RWPE2 (cell line): Measurements from ENCODE around the gene DUSP9.
"Not testable (repeated sequence)": the region's sequence is repeated elsewhere in the genome, so short reads cannot be mapped to it uniquely, and the experiment has no call there.

Source experiments
- ATAC-seq: fragments of 200-7000 bp; cut with Tn5 transposase; 3 replicates; pipeline ENCODE4 v1.9.1; 2021; ENCODE audit warnings: low read depth
- DNase-seq: peaks from one replicate; pipeline ENCODE4 v3.0.0-alpha.2; 2020; ENCODE audit warnings: low spot score
- H3K27ac ChIP-seq: fragments of 450-650 bp; 2 replicates; pipeline ENCODE4 v1.5.1; 2017; ENCODE audit warnings: mild to moderate bottlenecking; ENCODE audit not compliant: poor library complexity, severe bottlenecking
- H3K27me3 ChIP-seq: fragments of 250-450 bp; sonication (Bioruptor Pico); 2 replicates; pipeline ENCODE4 v1.5.1; 2021; ENCODE audit warnings: mild to moderate bottlenecking, moderate library complexity; ENCODE audit not compliant: insufficient read depth, poor library complexity, severe bottlenecking
- H3K36me3 ChIP-seq: fragments of 250-450 bp; sonication (Bioruptor Pico); 2 replicates; pipeline ENCODE4 v1.5.1; 2020; ENCODE audit warnings: low read depth, mild to moderate bottlenecking, moderate library complexity
- H3K4me1 ChIP-seq: fragments of 250-450 bp; sonication (Bioruptor Pico); 2 replicates; pipeline ENCODE4 v1.5.1; 2021; ENCODE audit warnings: mild to moderate bottlenecking, moderate library complexity; ENCODE audit not compliant: insufficient read depth, poor library complexity, severe bottlenecking
- H3K4me3 ChIP-seq: fragments of 250-450 bp; sonication (Bioruptor Pico); 2 replicates; pipeline ENCODE4 v1.5.1; 2021; ENCODE audit warnings: mild to moderate bottlenecking, moderate library complexity; ENCODE audit not compliant: severe bottlenecking
- H3K9me3 ChIP-seq: fragments of 250-450 bp; sonication (Bioruptor Pico); 2 replicates; pipeline ENCODE4 v1.5.1; 2021; ENCODE audit warnings: mild to moderate bottlenecking, moderate library complexity; ENCODE audit not compliant: severe bottlenecking
- TF ChIP-seq, protein P1 (sequence below): fragments of 450-650 bp; IDR thresholded peaks from one replicate; pipeline ENCODE4 v1.5.1; 2017; ENCODE audit warnings: mild to moderate bottlenecking, moderate library complexity; ENCODE audit not compliant: poor library complexity, severe bottlenecking

Gene DUSP9

DNA sequence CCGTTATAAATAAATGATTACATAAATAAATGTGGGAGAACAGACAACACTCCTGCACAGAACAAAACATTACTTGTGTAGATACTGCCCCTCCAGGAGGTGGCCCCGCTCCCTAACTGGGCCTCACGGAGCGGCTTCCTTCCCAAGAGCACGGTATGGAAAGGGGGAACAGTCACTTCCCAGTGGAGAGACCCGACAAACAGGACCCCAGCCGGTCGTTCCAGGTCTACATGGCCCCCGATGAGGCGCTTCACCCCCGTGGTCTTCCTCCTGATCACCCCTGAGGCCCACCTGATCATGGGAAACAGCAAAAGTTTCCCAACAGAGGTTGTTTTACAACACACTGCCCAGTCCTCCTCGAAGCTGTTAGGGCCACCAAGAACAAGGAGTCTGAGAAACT, 34.2 kb downstream of the DUSP9 start:
- H3K27ac ChIP-seq = no peak overlapping the region
- ATAC-seq = no peak

DNA sequence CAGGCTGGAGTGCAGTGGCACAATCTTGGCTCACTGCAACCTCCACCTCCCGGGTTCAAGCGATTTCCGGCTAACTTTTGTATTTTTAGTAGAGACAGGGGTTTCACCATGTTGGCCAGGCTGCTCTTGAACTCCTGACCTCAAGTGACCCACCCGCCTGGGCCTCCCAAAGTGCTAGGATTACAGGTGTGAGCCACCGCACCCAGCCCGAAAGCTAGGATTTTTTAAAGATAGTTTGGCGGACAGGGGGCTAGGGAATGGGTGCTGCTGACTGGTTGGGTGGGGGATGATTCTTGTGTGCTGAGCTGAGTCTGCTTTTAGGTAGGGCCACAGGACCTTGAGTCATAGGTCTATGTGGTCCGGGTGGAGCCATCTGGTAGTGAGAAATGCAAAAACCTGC, 36.5 kb downstream of the DUSP9 start:
- not testable (repeated sequence) for H3K36me3 ChIP-seq, DNase-seq, H3K9me3 ChIP-seq, H3K4me1 ChIP-seq, ATAC-seq, H3K27me3 ChIP-seq, H3K4me3 ChIP-seq
- H3K27ac ChIP-seq = peak overlapping the region; percentile 17

More for the DNA sequence above, 34.2 kb downstream of the DUSP9 start:
- H3K36me3 ChIP-seq = no peaks in the 10 kb centered on the region
- DNase-seq = no peak
- no peaks in the 10 kb centered on the region for H3K27me3 ChIP-seq
- H3K4me1 ChIP-seq = peaks cover 3% of the 10 kb centered on the region
- no peak overlapping the region for H3K4me3 ChIP-seq
- no peaks in the 10 kb centered on the region for H3K9me3 ChIP-seq
- TF ChIP-seq, protein P1, sequence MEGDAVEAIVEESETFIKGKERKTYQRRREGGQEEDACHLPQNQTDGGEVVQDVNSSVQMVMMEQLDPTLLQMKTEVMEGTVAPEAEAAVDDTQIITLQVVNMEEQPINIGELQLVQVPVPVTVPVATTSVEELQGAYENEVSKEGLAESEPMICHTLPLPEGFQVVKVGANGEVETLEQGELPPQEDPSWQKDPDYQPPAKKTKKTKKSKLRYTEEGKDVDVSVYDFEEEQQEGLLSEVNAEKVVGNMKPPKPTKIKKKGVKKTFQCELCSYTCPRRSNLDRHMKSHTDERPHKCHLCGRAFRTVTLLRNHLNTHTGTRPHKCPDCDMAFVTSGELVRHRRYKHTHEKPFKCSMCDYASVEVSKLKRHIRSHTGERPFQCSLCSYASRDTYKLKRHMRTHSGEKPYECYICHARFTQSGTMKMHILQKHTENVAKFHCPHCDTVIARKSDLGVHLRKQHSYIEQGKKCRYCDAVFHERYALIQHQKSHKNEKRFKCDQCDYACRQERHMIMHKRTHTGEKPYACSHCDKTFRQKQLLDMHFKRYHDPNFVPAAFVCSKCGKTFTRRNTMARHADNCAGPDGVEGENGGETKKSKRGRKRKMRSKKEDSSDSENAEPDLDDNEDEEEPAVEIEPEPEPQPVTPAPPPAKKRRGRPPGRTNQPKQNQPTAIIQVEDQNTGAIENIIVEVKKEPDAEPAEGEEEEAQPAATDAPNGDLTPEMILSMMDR = no peak

DNA sequence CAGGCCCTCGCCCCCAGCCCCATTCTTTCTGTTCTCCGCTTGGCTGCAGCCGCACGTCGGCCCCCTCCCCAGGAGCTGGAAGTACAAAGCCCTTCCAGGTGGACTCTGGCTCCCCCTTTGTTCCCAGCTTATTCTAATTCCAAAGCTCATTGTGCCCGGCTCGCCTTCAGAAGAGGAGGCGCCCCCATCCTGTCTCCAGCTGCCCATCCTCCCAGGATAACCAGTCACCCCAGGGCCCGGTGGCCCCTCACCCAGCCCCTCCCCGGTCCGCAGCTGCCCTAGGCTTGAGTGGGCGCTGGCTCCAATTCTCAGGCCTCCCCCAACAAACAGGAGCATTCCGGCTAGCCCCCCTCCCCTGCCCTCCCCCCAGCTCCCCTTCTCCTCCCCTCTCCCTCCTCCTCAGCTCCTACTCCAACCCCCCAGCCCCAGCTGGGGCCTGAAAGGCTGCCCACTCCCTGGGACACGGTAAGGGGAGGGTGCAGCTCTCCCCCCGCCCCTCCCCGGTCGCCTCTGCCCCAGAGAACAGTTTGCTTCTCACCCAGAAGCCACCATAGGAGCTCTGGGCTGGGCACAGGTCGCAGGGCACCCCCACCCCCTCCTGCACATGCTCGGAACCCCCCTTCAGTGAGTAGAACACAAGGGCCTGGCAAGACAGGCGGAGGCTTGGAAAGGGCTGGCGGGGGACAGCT, 37.6 kb downstream of the DUSP9 start:
- Histone ChIP-seq H3K4me1 (no peaks in the 10 kb centered on the region), H3K27ac (no peak overlapping the region), H3K9me3 (no peaks in the 10 kb centered on the region), H3K27me3 (no peaks in the 10 kb centered on the region), H3K4me3 (no peak overlapping the region), H3K36me3 (no peaks in the 10 kb centered on the region)
- TF ChIP-seq, protein P1 = no peak
- ATAC-seq = no peak
- no peak for DNase-seq

DNA sequence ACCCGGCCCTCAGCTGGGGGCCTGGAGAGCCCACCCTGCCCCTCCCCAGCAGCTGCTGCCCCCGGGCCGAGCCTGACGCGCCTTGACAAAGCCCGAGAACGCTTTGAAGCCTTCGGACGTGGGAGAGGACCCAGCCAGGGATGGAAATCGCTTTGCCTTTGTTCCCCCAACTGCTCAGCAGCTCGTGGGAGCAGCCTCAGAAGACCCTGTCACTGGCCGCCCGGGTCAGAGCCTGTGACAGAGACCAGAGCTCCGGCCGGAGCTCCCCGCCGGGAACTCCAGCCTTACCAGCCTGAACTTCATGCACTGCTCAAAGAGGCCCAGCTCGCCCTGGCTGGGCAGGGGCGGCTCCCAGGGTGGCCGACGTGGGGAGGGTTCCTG, 38.1 kb downstream of the DUSP9 start:
- DNase-seq (no peak), ATAC-seq (no peak)
- H3K4me3 ChIP-seq = no peak overlapping the region
- no peaks in the 10 kb centered on the region for H3K36me3 ChIP-seq
- H3K9me3 ChIP-seq = no peaks in the 10 kb centered on the region
- no peaks in the 10 kb centered on the region for H3K4me1 ChIP-seq
- TF ChIP-seq, protein P1 = no peak
- H3K27ac ChIP-seq = no peak overlapping the region
- no peaks in the 10 kb centered on the region for H3K27me3 ChIP-seq

DNA sequence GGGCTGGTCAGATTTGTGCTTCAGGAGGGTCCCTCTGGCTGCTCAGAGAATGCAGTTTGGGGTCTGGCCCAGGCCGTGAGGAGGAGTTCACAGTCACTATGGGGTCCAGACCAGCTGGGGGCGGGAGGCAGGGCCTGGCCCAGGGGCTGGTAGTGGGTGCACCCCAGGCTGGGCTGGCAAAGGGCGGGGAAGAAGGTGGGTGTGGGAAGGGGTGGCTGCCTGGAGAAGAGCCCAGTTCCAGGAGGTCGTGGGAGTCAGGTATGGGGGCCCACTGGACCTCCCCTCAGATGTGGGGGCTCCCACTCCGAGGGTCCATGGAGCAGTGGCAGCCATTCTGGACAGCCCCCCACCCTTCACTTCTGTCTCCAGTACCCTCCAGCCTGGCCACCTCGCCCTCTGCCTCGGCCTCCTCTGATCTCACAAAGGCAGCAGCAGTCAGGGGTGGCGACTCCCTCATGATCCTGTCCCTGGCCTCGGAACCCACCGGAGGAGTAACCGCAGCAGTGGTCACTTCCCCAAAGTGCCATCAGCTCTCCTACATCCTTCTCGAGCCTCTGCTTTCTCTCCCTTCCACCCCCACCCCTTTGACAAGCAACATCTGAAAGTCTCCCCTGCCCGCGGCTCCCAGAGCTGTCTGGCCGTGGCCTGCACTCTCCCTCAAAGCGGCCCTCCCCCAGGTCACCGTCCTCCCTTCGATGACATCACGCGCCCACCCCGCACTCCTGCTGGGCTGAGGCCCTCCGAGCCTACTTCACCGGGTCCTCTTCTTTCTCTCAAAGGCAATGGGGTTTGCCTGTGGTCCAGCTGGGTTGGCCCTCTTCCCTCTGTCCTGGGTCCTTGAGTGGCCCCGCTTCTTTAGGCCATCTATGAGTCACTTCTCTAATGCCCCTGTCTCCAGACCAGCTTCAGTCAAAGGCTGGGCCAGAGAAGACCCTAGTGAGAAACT, 39.0 kb downstream of the DUSP9 start:
- no peak overlapping the region for H3K27ac ChIP-seq
- no peak for ATAC-seq
- TF ChIP-seq, protein P1 = no peak
- H3K36me3 ChIP-seq = no peaks in the 10 kb centered on the region
- no peak overlapping the region for H3K4me3 ChIP-seq
- no peak for DNase-seq
- H3K4me1 ChIP-seq = no peaks in the 10 kb centered on the region
- H3K27me3 ChIP-seq = no peaks in the 10 kb centered on the region
- H3K9me3 ChIP-seq = no peaks in the 10 kb centered on the region
